ENCODE measurements around the gene OR6X1.
A peak's percentile ranks its signal among the peaks of the same experiment; 100 is the strongest.

The OR6X1 gene

DNA sequence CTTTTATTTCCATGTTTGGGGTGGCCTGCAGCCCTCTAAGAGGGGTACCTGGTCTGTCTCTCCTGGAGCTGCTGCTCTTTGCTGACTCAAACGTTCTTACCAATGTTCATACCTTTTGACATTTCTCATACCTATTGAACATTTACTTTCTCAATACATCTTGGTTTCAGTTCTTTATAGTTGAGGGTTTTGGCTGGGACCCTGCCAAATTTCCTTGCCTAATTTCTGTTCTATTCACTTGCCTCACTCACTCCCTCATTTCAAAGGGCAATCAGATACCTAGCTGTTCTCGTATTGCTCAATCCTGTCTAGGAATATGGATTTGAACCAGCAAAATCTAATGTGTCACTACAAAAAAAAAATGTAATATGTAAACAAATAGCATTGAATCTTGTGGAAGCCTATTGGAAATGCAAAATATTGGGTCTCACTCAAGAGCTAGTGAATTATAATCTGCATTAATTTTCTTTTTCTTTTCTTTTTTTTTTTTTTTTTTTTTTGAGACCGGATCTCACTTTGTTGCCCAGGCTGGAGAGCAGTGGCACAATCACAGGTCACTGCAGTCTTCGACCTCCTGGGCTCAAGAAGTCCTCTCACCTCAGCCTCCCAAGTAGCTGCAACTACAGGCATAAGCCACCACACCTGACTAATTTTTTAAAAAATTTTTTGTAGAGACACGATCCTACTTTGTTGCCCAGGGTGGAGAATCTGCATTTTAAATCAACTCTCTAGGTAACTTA lies 44.4 kb upstream of the OR6X1 start:
- Histone ChIP-seq H3K4me3 (ENCODE audit: severe bottlenecking) (no peak overlapping the region), H3K9me3 (ENCODE audit: severe bottlenecking) (no peaks in the 10 kb centered on the region), H3K4me1 (ENCODE audit: insufficient read depth, poor library complexity, severe bottlenecking) (no peaks in the 10 kb centered on the region), H3K27ac (ENCODE audit: poor library complexity, severe bottlenecking) (no peak overlapping the region), H3K36me3 (ENCODE audit: low read depth) (no peaks in the 10 kb centered on the region), H3K27me3 (ENCODE audit: insufficient read depth, poor library complexity, severe bottlenecking) (no peaks in the 10 kb centered on the region)
- TF ChIP-seq CTCF (IDR thresholded peaks at IDR 0.05; ENCODE audit: poor library complexity, severe bottlenecking), result no peak
- DNase-seq (ENCODE audit: low spot score), result no peak
- 0 out of 3 replicates have a peak, but pooled peaks have one; percentile 19 for ATAC-seq (ENCODE audit: low read depth)

DNA sequence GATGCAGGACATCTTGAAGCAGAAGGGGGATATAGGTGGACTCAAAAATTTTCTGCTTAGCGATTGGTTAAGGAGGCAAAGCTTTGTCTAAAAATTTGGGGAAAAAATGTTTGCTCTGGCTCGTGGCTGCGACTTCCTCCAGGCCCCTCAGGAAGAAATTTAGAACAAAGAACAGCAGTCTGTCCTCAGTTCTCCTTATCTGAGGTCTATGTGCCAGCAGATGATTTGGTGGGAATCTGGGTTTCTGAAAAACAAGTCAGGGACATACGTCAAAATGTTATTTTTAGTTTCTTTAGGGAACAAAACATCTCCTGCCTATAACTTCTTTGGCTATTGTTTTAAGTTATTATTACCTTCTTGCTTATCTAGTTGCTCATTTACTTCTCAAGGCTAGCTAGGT lies 43.8 kb upstream of the OR6X1 start:
- no peaks in the 10 kb centered on the region for H3K36me3 ChIP-seq (ENCODE audit: low read depth)
- ATAC-seq (ENCODE audit: low read depth) (no peak), DNase-seq (ENCODE audit: low spot score) (no peak)
- H3K27ac ChIP-seq (ENCODE audit: poor library complexity, severe bottlenecking), result no peak overlapping the region
- H3K27me3 ChIP-seq (ENCODE audit: insufficient read depth, poor library complexity, severe bottlenecking), result no peaks in the 10 kb centered on the region
- no peaks in the 10 kb centered on the region for H3K9me3 ChIP-seq (ENCODE audit: severe bottlenecking)
- no peak overlapping the region for H3K4me3 ChIP-seq (ENCODE audit: severe bottlenecking)
- no peak for TF ChIP-seq CTCF (IDR thresholded peaks at IDR 0.05; ENCODE audit: poor library complexity, severe bottlenecking)
- H3K4me1 ChIP-seq (ENCODE audit: insufficient read depth, poor library complexity, severe bottlenecking), result no peaks in the 10 kb centered on the region

DNA sequence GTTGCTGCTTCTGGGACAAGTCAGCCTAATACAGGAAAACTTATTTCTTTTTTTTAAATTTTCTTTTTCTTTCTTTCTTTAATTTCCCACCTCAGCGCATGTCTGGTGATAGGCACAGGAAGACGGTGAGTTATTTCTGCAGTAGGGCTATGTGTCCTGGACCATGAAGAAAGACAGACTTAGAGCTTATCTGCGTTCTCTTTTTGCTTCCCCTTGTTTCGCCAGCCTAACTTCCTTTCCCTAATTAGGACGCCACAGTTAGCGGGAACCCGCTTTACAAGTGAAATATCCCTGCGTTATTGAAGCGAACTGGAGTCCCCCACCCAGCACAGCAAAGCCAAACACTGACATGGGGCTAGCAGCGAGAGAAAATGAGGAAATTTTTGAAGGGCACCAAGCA lies 43.2 kb upstream of the OR6X1 start:
- no peak for DNase-seq (ENCODE audit: low spot score)
- no peaks in the 10 kb centered on the region for H3K36me3 ChIP-seq (ENCODE audit: low read depth)
- no peaks in the 10 kb centered on the region for H3K4me1 ChIP-seq (ENCODE audit: insufficient read depth, poor library complexity, severe bottlenecking)
- no peaks in the 10 kb centered on the region for H3K9me3 ChIP-seq (ENCODE audit: severe bottlenecking)
- H3K4me3 ChIP-seq (ENCODE audit: severe bottlenecking), result no peak overlapping the region
- H3K27ac ChIP-seq (ENCODE audit: poor library complexity, severe bottlenecking), result no peak overlapping the region
- no peaks in the 10 kb centered on the region for H3K27me3 ChIP-seq (ENCODE audit: insufficient read depth, poor library complexity, severe bottlenecking)
- TF ChIP-seq CTCF (IDR thresholded peaks at IDR 0.05; ENCODE audit: poor library complexity, severe bottlenecking), result no peak
- no peak for ATAC-seq (ENCODE audit: low read depth)

GRCh38 chr11:123797114-123797513 lies 42.8 kb upstream of the OR6X1 start:
- Histone ChIP-seq H3K36me3 (ENCODE audit: low read depth) (no peaks in the 10 kb centered on the region), H3K27me3 (ENCODE audit: insufficient read depth, poor library complexity, severe bottlenecking) (no peaks in the 10 kb centered on the region), H3K9me3 (ENCODE audit: severe bottlenecking) (no peaks in the 10 kb centered on the region), H3K27ac (ENCODE audit: poor library complexity, severe bottlenecking) (no peak overlapping the region), H3K4me3 (ENCODE audit: severe bottlenecking) (no peak overlapping the region), H3K4me1 (ENCODE audit: insufficient read depth, poor library complexity, severe bottlenecking) (no peaks in the 10 kb centered on the region)
- no peak for ATAC-seq (ENCODE audit: low read depth)
- no peak for TF ChIP-seq CTCF (IDR thresholded peaks at IDR 0.05; ENCODE audit: poor library complexity, severe bottlenecking)
- DNase-seq (ENCODE audit: low spot score), result no peak

DNA sequence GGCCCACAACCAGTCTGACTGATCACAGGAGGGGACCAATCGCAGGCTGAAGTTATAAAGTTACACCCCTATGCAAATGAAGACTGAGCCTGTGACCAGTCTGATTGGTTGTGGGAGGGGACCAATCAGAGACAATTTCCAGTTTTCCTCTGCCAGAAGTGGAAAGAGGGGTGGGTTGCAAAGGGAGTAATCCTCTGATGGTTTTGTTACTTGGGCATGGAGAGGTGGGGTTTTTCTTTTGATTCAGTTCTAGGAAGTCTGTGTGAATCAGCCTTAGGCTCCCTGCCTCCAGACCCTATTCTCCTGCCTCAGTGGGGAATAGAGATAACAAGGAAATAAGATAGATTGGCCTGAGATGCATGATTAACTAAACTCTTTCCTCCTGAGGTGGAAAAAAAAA lies 41.9 kb upstream of the OR6X1 start:
- ATAC-seq (ENCODE audit: low read depth) (no peak), DNase-seq (ENCODE audit: low spot score) (no peak)
- H3K4me1 ChIP-seq (ENCODE audit: insufficient read depth, poor library complexity, severe bottlenecking), result no peaks in the 10 kb centered on the region
- no peak overlapping the region for H3K4me3 ChIP-seq (ENCODE audit: severe bottlenecking)
- H3K9me3 ChIP-seq (ENCODE audit: severe bottlenecking), result peaks cover 2% of the 10 kb centered on the region
- no peak for TF ChIP-seq CTCF (IDR thresholded peaks at IDR 0.05; ENCODE audit: poor library complexity, severe bottlenecking)
- H3K36me3 ChIP-seq (ENCODE audit: low read depth), result no peaks in the 10 kb centered on the region
- H3K27ac ChIP-seq (ENCODE audit: poor library complexity, severe bottlenecking), result no peak overlapping the region
- no peaks in the 10 kb centered on the region for H3K27me3 ChIP-seq (ENCODE audit: insufficient read depth, poor library complexity, severe bottlenecking)

Measured in RWPE2 (cell line).